HTR-8/SVneo (cell line): ENCODE data around the gene CXorf65.

Experiments used
- DNase-seq: peaks from one replicate; pipeline ENCODE4 v3.0.0; 2011; ENCODE audit warnings: low spot score, mixed read lengths; ENCODE audit not compliant: insufficient read length
- FAIRE-seq: peaks from 2 replicates; lab custom pipeline; 2011; peaks lifted over from hg19 to GRCh38; lab: Jason Lieb, UNC

CXorf65 gene

DNA sequence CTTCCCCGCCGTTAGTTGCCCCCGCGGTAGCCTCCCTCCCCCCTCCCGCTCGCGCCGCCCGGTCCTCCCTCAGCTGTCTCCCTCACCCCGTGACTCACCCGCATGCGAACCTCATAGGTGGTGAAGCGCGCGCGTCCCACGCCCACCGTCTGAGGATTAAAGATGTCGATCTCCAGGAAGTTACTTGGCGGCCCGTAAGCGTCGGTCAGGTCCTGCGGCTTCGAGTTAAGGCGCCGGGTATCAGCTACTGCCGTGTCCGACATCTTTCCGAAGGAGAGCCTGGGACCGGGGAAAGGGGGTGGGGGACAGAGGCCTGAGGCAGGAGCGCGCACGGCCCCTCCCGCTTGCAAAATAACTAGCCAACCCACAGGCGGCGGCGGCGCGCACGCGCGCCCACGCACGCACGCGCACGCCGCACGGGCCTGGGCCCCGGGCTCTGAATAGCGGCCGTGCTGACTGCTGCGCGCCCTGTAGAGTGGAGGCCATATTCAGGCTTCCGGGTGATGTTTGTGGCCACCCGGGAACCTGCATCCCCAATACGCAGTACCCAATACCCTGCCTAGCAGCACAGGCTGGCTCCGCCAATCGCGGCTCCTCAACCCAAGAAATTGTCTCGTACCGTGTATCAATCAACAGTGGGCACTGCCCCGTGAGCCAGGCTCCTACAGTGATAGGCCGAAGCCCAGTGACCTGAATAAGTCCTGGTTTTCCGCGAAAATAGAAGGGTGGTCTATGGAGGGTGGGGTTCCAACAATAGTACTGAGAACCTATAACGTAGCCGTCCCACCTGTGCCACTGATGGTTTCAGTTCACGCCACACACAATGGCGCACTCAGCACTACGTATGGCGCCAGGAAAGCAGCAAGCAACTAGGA is 38.3 kb downstream of the CXorf65 start, which contains the start of gene SNX12:
TSS of gene SNX12 (minus strand) at position 291 of the 875 bp plus-strand sequence. CDS start at position 263, 28 bp downstream.
- DNase-seq, result peak; percentile 98
- FAIRE-seq, result peak; percentile 99

DNA sequence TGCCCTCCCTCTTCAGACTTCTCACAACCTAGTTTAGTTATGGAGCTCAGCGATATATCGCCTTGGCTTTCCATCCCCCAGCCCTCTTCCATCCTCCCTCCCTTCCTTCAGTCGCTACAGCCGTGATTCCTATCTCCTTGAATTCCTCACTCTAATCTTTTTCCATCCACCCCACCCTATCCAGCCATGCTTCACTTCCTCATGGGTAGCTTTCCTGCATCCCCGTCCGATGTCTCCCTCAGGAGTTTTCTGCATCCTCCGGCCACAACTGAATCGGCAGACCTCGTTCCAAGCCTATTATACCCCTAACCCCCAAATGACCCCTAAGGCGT is 38.9 kb downstream of the CXorf65 start:
- DNase-seq, result no peak
- FAIRE-seq, result no peak

DNA sequence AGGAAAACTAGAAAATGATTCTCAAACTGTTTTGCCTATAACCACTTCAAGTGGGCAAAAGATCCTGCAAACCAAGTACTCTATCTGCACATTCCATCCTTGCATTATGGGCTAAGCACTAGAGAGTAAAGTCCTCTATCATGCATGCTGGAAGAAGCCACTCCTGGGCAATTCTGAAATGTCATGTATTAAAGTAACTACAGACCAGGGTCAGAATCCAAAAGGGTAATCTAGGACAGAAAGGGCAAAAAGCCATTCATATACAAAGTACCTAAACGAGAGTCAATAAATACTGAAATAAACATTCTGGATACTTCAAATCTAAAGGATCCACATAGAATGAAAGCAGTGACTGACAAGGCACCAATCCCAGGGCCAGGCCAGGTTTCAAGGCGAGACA is 39.5 kb downstream of the CXorf65 start:
- no peak for FAIRE-seq
- DNase-seq, result no peak

DNA sequence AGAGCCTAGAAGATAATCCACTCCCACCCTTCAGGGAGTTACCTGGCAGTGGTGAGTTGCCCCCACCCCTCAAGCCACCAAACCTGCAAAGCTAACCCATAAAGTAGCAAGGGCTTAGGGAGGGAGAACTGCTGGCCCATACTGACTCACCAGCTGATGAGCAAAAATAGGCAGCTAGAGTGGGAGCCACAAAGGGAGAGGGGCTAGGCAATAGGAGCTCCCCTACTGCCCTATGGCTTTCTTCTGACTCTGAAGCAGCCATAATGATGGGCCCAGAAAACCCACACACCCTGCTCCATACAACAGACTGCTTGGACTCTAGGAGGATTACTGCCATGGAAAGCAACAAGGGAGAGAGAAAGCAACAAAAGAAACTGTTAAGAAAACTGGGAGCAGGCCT is 46.4 kb downstream of the CXorf65 start:
- no peak for FAIRE-seq

DNA sequence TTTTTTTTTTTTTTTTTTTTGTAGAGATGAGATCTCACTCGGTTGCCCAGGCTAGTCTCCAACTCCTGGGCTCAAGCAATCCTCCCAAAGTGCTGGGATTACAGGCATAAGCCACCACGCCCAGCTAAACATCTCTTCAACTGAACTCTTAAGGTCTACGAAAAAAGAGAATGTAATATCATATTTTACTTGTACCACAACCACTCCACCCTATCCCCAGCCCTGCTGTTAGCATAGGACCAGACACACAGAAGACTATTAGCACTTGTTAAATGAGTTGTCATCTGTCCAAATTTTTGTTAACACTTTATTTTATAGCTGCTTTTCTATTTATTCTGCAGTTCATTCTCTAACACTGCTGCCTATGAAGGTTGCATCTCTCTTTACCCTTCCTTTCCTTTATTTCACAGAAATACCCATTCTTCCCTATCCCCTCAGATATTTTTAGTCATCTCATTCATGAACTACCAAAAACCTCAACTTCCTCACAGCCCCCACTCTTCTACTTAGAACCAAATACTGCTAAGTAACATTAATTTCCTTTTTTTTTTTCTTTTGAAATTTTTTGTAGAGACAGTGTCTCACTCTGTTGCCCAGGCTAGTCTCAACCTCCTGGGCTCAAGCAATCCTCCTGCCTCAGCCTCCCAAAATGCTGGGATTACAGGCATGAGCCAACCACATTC is 48.6 kb downstream of the CXorf65 start:
- DNase-seq (no peak), FAIRE-seq (no peak)

More for the DNA sequence above, 46.4 kb downstream of the CXorf65 start:
- DNase-seq, result no peak

DNA sequence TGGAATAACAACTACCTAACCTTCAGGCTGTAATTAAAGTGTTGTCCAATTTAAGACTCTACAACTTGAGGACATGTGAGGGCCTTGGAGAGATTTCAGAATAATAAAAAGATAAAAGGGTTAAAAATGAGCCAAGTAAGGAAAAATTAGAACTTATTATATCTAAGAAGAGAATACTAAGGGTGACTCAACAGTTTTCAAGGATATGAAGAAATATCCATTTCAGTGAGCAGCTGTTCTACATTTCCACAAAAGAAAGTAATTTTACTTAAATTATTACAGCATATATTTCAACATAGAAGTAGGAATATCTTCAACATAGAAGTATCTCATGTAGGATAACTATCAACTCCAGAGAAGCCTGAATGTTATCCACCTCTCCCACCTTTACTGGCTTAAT is 49.7 kb downstream of the CXorf65 start:
- FAIRE-seq (no peak), DNase-seq (no peak)
